HG03354 (cell line): ENCODE data around the gene EFCAB6.

Experiments used
- ATAC-seq: cut with Tn5 transposase; IDR thresholded peaks from one replicate; pipeline ENCODE4 v1.9.1; 2021; ENCODE audit warnings: mild to moderate bottlenecking; ENCODE audit not compliant: unreplicated experiment, poor library complexity, severe bottlenecking

Gene EFCAB6

GRCh38 chr22:43539572-43540528 lies 272.3 kb downstream of the EFCAB6 start:
- ATAC-seq: no peak

GRCh38 chr22:43537019-43537585 lies 275.0 kb downstream of the EFCAB6 start:
- no peak for ATAC-seq

- ATAC-seq: no peak
Measured at GRCh38 chr22:43535741-43536140, 276.4 kb downstream of the EFCAB6 start.

GRCh38 chr22:43535336-43535735 lies 276.8 kb downstream of the EFCAB6 start:
- ATAC-seq: no peak

- ATAC-seq: no peak
Measured at GRCh38 chr22:43534916-43535315, 277.2 kb downstream of the EFCAB6 start.

DNA sequence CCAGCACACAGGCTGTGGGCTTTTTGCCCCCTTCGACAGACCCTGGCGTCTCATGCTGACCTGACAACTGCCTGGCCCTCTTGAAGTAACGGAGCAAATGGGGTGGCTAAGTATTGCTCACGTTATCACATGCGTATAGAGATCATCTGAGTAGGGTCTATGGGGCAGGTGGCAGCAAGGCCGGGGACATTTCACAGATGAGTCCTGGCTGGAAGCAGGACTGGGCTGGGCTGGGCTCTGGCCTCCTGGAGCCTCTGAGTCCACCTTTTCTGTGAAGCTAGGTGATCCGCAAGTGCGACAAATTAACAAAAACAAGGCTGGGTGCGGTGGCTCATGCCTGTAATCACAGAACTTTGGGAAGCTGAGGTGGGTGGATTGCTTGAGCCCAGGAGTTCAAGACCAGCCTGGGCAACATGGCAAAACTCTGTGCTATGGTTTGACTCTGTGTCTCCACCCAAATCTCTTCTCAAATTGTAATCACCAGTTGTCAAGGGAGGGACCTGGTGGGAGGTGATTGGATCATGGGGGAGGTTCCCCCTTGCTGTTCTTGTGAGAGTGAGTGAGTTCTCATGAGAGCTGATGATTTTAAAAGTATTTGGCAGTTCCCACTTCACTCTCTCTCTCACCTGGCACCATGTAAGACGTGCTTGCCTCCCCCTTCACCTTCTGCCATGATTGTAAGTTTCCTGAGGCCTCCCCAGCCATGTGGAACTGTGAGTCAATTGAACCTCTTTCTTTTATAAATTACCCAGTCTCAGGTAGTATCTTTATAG lies 278.3 kb downstream of the EFCAB6 start:
- ATAC-seq: no peak

DNA sequence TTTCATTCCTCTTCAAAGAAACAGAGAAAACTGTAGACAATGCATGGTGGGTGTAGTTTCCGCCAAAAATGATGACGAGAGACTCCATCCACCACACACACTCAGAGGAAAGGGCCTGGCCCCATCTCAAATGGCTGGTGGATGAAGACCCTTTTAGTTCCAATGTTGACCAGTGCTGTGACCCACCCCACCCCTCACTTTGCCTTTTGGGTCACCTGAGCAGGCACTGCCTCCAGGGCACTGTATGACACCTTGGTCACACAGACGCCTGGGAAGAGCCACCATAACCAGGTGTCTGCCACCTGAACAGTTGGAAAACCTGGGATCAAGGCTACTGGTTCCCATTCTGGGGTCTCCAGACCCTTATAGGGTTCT lies 279.0 kb downstream of the EFCAB6 start:
- ATAC-seq: no peak

DNA sequence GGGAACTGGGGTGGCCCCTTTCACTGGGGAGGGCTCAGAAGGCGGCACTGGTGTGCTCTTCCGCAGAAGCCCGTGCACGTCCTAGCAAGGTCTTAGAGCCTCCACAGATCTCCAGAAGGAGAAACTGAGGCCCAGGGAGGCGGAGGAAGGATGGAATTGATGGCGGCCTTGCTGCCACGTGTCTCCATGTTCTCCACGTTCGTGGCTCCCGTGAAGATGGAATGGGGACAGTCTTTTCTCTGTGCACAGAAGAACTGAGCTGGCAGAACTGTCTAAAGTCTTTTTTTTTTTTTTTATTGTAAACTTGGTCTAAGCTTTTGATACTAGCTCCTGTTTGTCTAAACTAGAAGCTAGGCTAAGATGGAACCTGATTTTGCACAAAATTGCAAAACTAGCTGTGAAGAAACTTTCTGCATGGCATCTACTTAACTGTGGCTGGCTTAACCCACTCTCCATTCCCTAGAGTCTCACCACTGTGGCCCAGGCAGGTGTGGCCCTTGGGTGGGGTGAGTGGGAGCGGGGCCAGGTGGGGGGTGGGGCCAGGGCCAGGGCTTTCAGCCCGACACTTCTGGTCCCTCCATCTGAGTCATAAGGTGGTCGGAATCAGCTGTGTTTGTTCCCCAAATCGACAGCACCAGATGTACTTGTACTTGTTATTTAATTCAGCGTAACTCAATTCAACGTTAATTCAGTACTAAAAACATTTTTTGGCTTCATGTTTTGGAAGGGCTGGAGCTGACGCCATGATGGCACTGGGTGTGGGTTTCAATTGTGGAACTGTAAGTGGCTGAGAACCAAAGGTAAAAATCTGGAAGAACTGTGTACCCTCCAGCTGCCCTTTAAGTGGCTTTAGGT lies 279.6 kb downstream of the EFCAB6 start:
- ATAC-seq: no peak

DNA sequence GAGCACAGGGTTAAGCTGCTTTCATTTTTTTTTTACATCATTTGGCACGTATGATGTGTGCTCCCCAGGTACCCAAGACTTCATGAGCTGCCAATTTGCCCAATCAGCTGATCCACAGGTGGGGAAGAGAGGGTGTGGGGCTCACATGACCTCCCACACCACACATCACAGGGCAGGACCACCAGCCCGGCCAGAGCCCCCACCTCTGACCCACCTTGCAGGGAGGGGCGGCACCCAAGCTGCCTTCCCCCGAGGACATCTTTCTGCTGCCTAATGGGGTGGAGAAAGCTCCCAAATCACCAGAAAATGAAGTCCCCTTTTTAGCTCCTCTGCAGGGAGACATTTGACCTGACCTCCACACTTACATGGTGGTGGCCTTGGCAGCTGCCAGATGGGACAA lies 280.5 kb downstream of the EFCAB6 start:
- no peak for ATAC-seq

GRCh38 chr22:43530349-43531201 lies 281.5 kb downstream of the EFCAB6 start:
- ATAC-seq: no peak

DNA sequence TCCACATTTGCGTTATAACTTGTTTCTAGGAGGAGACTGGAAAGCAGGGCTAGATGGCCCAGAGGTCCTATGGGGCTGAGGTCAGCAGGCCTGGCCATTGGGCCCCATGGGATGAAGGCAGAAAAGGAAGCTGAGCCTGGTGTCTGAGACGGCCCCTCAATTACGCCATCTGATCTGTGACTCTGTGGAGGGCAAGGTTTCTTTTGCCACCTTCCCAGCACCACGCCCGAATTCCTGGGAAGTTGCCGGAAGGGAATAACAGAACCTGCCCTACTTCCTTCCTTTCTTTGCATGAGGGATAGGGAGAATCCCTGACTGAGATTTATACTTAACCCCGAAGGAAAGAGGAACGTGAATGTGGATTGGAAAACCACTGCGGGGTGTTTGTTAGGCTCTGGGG lies 282.2 kb downstream of the EFCAB6 start:
- ATAC-seq: no peak

GRCh38 chr22:43529461-43529860 lies 282.6 kb downstream of the EFCAB6 start:
- no peak for ATAC-seq

DNA sequence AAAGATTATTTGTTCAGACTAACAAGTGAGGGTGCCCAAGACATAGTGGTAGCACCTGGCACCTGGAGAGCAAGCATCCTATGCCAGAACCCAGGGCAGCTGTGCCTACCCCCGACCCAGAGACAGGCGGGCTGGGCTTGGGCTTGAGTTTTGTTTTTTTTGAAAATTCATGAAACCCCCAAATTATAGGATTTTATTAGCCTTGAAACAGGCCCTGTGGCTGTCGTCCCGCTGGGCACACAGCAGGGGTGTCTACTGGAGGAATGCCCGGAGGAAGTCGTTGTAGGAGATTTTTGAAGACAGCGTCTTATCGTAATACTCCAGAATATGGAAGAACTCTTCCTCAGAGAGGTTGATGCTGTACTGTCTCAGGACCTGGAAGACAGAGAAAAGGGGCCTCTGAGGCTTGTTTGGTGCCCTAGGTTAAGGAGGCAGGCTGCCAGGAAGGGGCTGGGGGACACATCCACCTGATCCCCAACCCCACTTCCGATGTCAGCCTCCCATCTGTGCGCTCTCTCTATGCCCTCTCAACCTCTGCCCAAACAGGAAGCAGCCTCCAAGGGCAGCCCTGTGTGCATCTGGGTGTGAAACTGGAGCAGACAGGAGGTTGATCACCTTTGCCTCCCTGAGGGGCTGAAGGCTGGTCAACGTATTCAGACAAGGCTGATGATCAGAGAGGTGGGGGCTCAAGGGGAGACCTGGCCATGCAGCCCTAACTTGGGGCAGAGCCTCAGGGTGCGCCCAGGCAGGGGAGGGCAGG lies 283.3 kb downstream of the EFCAB6 start:
- no peak for ATAC-seq

GRCh38 chr22:43526946-43527345 lies 285.2 kb downstream of the EFCAB6 start:
- no peak for ATAC-seq

GRCh38 chr22:43526117-43526655 lies 285.9 kb downstream of the EFCAB6 start:
- ATAC-seq: no peak

GRCh38 chr22:43521716-43522115 lies 290.4 kb downstream of the EFCAB6 start:
- ATAC-seq: no peak

- ATAC-seq: no peak
Measured at GRCh38 chr22:43520632-43521039, 291.5 kb downstream of the EFCAB6 start.
